Adrenal gland (tissue), 12 donors: ENCODE data around the gene TFDP1. TPM values are rescaled to one million over a fixed set of nuclear protein-coding genes. Genes with fewer than 3 reads are reported as not detected.

Experiments used
- DNase-seq, 7 donors: peaks; one replicate each; pipeline ENCODE4 v3.0.0-alpha.2; 2019 to 2020
- H3K27ac ChIP-seq, 5 donors: fragments of 200-600 bp; sonication (generic) in 4 of 5; 1 replicate in 3 of 5; 2 replicates in 2 of 5; pipeline versions ENCODE4 v1.5.1 to v1.8.0; 2016 to 2020; ENCODE audit warnings: mild to moderate bottlenecking in 1 of 5
- H3K27me3 ChIP-seq: fragments of 200-600 bp; 2 replicates; pipeline ENCODE4 v1.8.0; 2021
- H3K36me3 ChIP-seq, 2 donors: fragments of 200-600 bp; replicated peaks in 1 of 2; 1 replicate in 1 of 2; 2 replicates in 1 of 2; pipeline versions ENCODE4 v1.5.1 to v1.8.0; 2018 to 2022
- H3K4me1 ChIP-seq, 2 donors: fragments of 200-600 bp; replicated peaks in 1 of 2; 1 replicate in 1 of 2; 2 replicates in 1 of 2; pipeline versions ENCODE4 v1.5.1 to v1.8.0; 2018 to 2021
- H3K4me3 ChIP-seq, 4 donors: fragments of 200-600 bp; sonication (generic) in 3 of 4; one replicate each; pipeline ENCODE4 v1.5.1; 2016 to 2018
- H3K9me3 ChIP-seq, 3 donors: fragments of 200-600 bp; sonication (generic) in 1 of 3; replicated peaks in 1 of 3; 1 replicate in 2 of 3; 2 replicates in 1 of 3; pipeline versions ENCODE4 v1.5.1 to v1.8.0; 2016 to 2021
- CTCF ChIP-seq, 6 experiments: fragments of 450-650 bp in 4 of 6; fragments of 200-600 bp in 2 of 6; sonication (generic) in 1 of 6; IDR thresholded peaks; 1 replicate in 5 of 6; 2 replicates in 1 of 6; pipeline versions ENCODE4 v1.5.1 to v1.8.0; 2016 to 2021; ENCODE audit warnings: antibody characterized with exemption in 6 of 6, mild to moderate bottlenecking in 2 of 6, moderate library complexity in 1 of 6
- POLR2A ChIP-seq, 2 donors: fragments of 450-650 bp; IDR thresholded peaks; one replicate each; pipeline ENCODE4 v1.6.1; 2017; ENCODE audit warnings: antibody characterized with exemption in 2 of 2, mild to moderate bottlenecking in 2 of 2, moderate library complexity in 1 of 2
- WGBS, 4 donors: extraction: QIAGEN DNeasy Blood & Tissue Kit in 2 of 4; methylation state at CpG; one replicate each; pipeline versions ENCODE4 v1.1.5 to v1.1.7; 2013 to 2017; 5-methylcytosine and 5-hydroxymethylcytosine counted together
- intact Hi-C, 2 donors: fragments of 100-400 bp; cut with DNase I; formaldehyde crosslinking; loops; one replicate each; pipeline versions ENCODE4 v1.14.1 to v1.15.0; 2022 to 2023
- polyA plus RNA-seq, 3 donors: library from polyadenylated mRNA; stranded (reverse); fragments of 200-250 nt in 2 of 3; fragments of 350-450 nt in 1 of 3; fragmentation: Illumina TruSeq in 1 of 3; extraction: RNeasy Lipid Tissue Mini Kit (QIAGEN cat#74804) in 1 of 3; gene quantifications; one replicate each; pipeline ENCODE4 v1.2.3, GENCODE V29; 2013 to 2014
- total RNA-seq, 9 donors: library from RNA; depleted of rRNA in 4 of 9; stranded (reverse); fragments of >200 nt in 4 of 9; fragments of 120-200 nt in 1 of 9; fragmentation: NEBNext Ultra II Directional in 1 of 9; extraction: Animal tissue kit (Norgen Biotek cat#: 25700) in 1 of 9; gene quantifications; one replicate each; pipeline versions ENCODE4 v1.1.0 to v1.2.4, GENCODE V29; 2013 to 2023
- donor health status: healthy with polysubstance abuse.
- donor health status: Bipolar disorder and iron deficiency.
- donor health status: DM: yes; HTN: yes; CAD: no.
- donor health status: DM: no; HTN: no; CAD: no.
- donor health status: DM: no; HTN: no; CAD: no.
- donor health status: DM: yes; HTN: yes; CAD: no.

Gene TFDP1
- total and polyA plus RNA-seq, 12 donors: 16.5 to 50.0 (median 35.5) TPM

- no peaks in the 10 kb centered on the region for H3K27me3 ChIP-seq
- intact Hi-C loops: no loop called here
- 93 to 95% (median 94%) methylated on average over 21 to 27 of the region's 27 CpGs for WGBS, 4 donors
- H3K27ac ChIP-seq: no peak overlapping the region
- H3K9me3 ChIP-seq: no peaks in the 10 kb centered on the region
- no peaks in the 10 kb centered on the region for H3K4me1 ChIP-seq
- no peaks in the 10 kb centered on the region for H3K36me3 ChIP-seq
- peak in 3 of 7 donors; percentile 5 to 46 (median 7) for DNase-seq
- H3K4me3 ChIP-seq: no peak overlapping the region
- TF ChIP-seq CTCF (IDR thresholded peaks at IDR 0.05) (no peak), POLR2A (IDR thresholded peaks at IDR 0.05) (no peak)
Measured at GRCh38 chr13:113596321-113597200, 12.0 kb downstream of the TFDP1 start.

DNA sequence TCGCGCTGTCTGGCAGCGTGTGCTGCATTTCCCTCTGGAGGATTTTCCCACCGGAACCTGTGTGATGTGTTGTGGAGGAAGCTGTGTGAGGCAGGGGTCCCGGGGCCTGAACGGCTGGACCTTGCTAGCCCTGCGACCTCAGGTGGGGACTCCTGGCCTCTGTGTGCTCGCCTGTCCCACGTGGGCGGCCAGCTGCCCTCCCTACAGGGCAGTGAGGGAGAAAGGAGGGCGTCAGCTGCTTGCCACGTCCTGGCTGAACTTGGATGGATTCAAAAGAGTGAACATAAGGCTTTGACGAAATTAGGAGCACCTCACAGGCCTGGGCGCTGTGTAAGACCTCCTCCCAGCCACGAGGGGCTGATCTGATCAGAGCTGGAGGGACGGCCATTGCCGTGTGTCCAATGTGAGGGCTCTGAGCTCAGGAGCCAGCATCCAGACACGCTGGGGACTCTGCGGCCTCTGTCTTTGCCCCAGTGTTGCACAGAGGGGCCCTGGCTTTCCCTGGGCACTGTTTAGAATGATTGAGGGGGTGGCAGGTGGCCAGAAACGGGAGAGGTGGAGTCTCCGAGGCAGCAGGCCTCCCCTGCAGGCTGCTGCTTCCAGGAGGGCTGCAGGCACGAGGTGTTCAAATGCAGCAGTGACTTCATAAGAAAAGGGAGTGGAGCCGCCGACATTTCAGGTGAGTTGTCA, 13.0 kb downstream of the TFDP1 start:
- intact Hi-C loops: no loop called here
- no peaks in the 10 kb centered on the region for H3K9me3 ChIP-seq
- no peaks in the 10 kb centered on the region for H3K36me3 ChIP-seq
- 88 to 94% (median 92%) methylated on average over 21 to 24 of the region's 24 CpGs for WGBS, 4 donors
- no peaks in the 10 kb centered on the region for H3K27me3 ChIP-seq
- no peaks in the 10 kb centered on the region for H3K4me1 ChIP-seq
- no peak overlapping the region for H3K27ac ChIP-seq
- H3K4me3 ChIP-seq: no peak overlapping the region
- no peak for TF ChIP-seq POLR2A (IDR thresholded peaks at IDR 0.05)
- TF ChIP-seq CTCF (IDR thresholded peaks at IDR 0.05): no peak
- peak in 2 of 7 donors; percentile 6 to 62 for DNase-seq

DNA sequence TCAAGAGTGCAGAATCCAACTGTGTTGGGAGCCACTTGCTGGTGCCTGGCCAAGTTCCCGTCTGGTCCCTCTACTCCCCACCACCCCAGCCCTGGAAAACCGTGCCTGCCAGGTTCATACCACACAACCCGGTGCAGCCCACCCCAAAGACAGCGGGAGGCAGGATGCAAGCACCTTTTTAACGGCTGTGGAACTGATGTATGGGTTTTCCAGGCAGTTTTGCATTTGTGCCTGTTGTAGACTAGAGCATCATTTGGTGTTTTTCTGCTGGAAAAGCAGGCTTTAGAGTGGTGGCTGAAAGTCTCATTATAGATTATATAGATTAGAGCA, 13.5 kb downstream of the TFDP1 start:
- H3K36me3 ChIP-seq: no peaks in the 10 kb centered on the region
- no peaks in the 10 kb centered on the region for H3K4me1 ChIP-seq
- intact Hi-C loops: no loop called here
- H3K4me3 ChIP-seq: no peak overlapping the region
- H3K27ac ChIP-seq: no peak overlapping the region
- no peaks in the 10 kb centered on the region for H3K27me3 ChIP-seq
- DNase-seq: peak in 2 of 7 donors; percentile 3
- no peaks in the 10 kb centered on the region for H3K9me3 ChIP-seq
- TF ChIP-seq CTCF (IDR thresholded peaks at IDR 0.05): no peak
- no peak for TF ChIP-seq POLR2A (IDR thresholded peaks at IDR 0.05)
- 82 to 92% (median 91%) methylated on average over 5 of the region's 5 CpGs; no CpG with 5 or more reads in 1 of the 4 donors for WGBS, 4 donors

- Histone ChIP-seq H3K27me3 (no peaks in the 10 kb centered on the region), H3K9me3 (no peaks in the 10 kb centered on the region), H3K36me3 (no peaks in the 10 kb centered on the region), H3K27ac (no peak overlapping the region), H3K4me1 (no peaks in the 10 kb centered on the region), H3K4me3 (no peak overlapping the region)
- peak in 2 of 7 donors; percentile 1 to 2 for DNase-seq
- intact Hi-C loops: no loop called here
- WGBS, 4 donors: 95 to 96% (median 96%) methylated on average over 11 to 13 of the region's 13 CpGs
- no peak for TF ChIP-seq CTCF (IDR thresholded peaks at IDR 0.05)
- no peak for TF ChIP-seq POLR2A (IDR thresholded peaks at IDR 0.05)
Measured at GRCh38 chr13:113598481-113598880, 13.9 kb downstream of the TFDP1 start.
